HCT116 (cell line): Measurements from ENCODE around the gene MAP1LC3B2. TPM values are rescaled to one million over a fixed set of nuclear protein-coding genes. Genes with fewer than 3 reads are reported as not detected.

Source experiments
- ATAC-seq: fragments of 200-7000 bp; cut with Tn5 transposase; 2 replicates; pipeline ENCODE4 v1.9.1; 2020; ENCODE audit warnings: mild to moderate bottlenecking, moderate library complexity
- BruUV-seq: library from RNA; stranded (reverse); fragments of 400-500 nt; replicated peaks from 2 replicates; lab custom pipeline; 2021; lab: Mats Ljungman, UMichigan
- CTCF ChIA-PET: fragments of 300-600 bp; sonication (Branson Sonifier 250); formaldehyde crosslinking; loops from one replicate; lab custom pipeline; 2021; ENCODE audit warnings: antibody characterized with exemption; lab: Charles Lee
- POLR2A ChIA-PET: fragments of 300-600, 350-600 bp; sonication (Branson Sonifier 250); formaldehyde crosslinking; loops from one replicate; lab custom pipeline; 2021; ENCODE audit warnings: antibody characterized with exemption; lab: Charles Lee
- RAD21 ChIA-PET, 2 experiments: fragments of 300-600 bp; sonication (Branson Sonifier 250); formaldehyde crosslinking; loops; one replicate each; lab custom pipeline; 2023; ENCODE audit warnings: low total read pairs in 2 of 2; ENCODE audit not compliant: uncharacterized antibody in 2 of 2, unreplicated experiment in 2 of 2, low non-redundant PET in 1 of 2; lab: Charles Lee
- DNase-seq: peaks from one replicate; pipeline ENCODE4 v3.0.0-alpha.2; 2010; ENCODE audit warnings: low read depth, low spot score
- H2AFZ ChIP-seq: fragments of 200-600 bp; shearing (Covaris generic), sonication (generic); 2 replicates; pipeline ENCODE4 v1.6.1; 2017; ENCODE audit warnings: low read depth, mixed run types, mixed read lengths, antibody characterized with exemption, low read length; ENCODE audit not compliant: poor library complexity, severe bottlenecking
- H3K27ac ChIP-seq: 2 replicates; pipeline ENCODE4 v1.5.1; 2012; ENCODE audit warnings: low read depth, low read length
- H3K27me3 ChIP-seq: fragments of 200-600 bp; sonication (generic); 2 replicates; pipeline ENCODE4 v1.6.1; 2016; ENCODE audit warnings: mixed run types, low read length, mixed read lengths; ENCODE audit not compliant: insufficient read depth
- H3K36me3 ChIP-seq, 2 experiments: fragments of 200-500 bp in 1 of 2; fragments of 200-600 bp in 1 of 2; sonication (Bioruptor generic) in 1 of 2; sonication (generic) in 1 of 2; 2 replicates each; pipeline versions ENCODE4 v1.5.1 to v1.6.1; 2014 to 2016; ENCODE audit warnings: low read length in 2 of 2, inconsistent platforms in 1 of 2, mixed read lengths in 1 of 2, mixed run types in 1 of 2; ENCODE audit not compliant: insufficient read depth in 2 of 2, control insufficient read depth in 1 of 2
- H3K4me1 ChIP-seq, 2 experiments: fragments of 200-600 bp in 1 of 2; sonication (generic) in 1 of 2; 2 replicates each; pipeline versions ENCODE4 v1.5.1 to v1.6.1; 2012 to 2017; ENCODE audit warnings: low read length in 2 of 2, inconsistent platforms in 1 of 2, mild to moderate bottlenecking in 1 of 2, mixed read lengths in 1 of 2, mixed run types in 1 of 2, moderate library complexity in 1 of 2; ENCODE audit not compliant: insufficient read depth in 2 of 2, control insufficient read depth in 1 of 2
- H3K4me2 ChIP-seq: fragments of 200-600 bp; sonication (generic); 2 replicates; pipeline ENCODE4 v1.6.1; 2017; ENCODE audit warnings: mixed run types, low read length, mixed read lengths
- H3K4me3 ChIP-seq, 2 experiments: fragments of 200-600 bp in 1 of 2; sonication (generic) in 1 of 2; replicated peaks in 1 of 2; 2 replicates each; pipeline ENCODE4 v1.5.1; 2011 to 2016; ENCODE audit warnings: low read length in 2 of 2, control low read depth in 1 of 2, low read depth in 1 of 2, mild to moderate bottlenecking in 1 of 2, mixed read lengths in 1 of 2, mixed run types in 1 of 2
- H3K79me2 ChIP-seq: fragments of 200-600 bp; sonication (generic); 2 replicates; pipeline ENCODE4 v1.6.1; 2017; ENCODE audit warnings: mild to moderate bottlenecking, mixed run types, low read length, moderate library complexity, mixed read lengths; ENCODE audit not compliant: insufficient read depth
- H3K9ac ChIP-seq: fragments of 200-600 bp; sonication (generic); 2 replicates; pipeline ENCODE4 v1.6.1; 2016; ENCODE audit warnings: low read length, mixed read lengths
- H3K9me2 ChIP-seq: fragments of 200-600 bp; sonication (generic), shearing (Covaris generic); 2 replicates; pipeline ENCODE4 v1.6.1; 2017; ENCODE audit warnings: mixed run types, mild to moderate bottlenecking, moderate library complexity; ENCODE audit not compliant: insufficient read depth
- H3K9me3 ChIP-seq, 2 experiments: fragments of 200-500 bp in 1 of 2; fragments of 200-600 bp in 1 of 2; sonication (Bioruptor generic) in 1 of 2; sonication (generic) in 1 of 2; 2 replicates each; pipeline ENCODE4 v1.6.1; 2014 to 2017; ENCODE audit warnings: low read length in 2 of 2, mixed read lengths in 2 of 2, inconsistent platforms in 1 of 2, low read depth in 1 of 2, mild to moderate bottlenecking in 1 of 2, mixed run types in 1 of 2, moderate library complexity in 1 of 2; ENCODE audit not compliant: control insufficient read depth in 1 of 2, insufficient read depth in 1 of 2
- H4K20me1 ChIP-seq: fragments of 200-600 bp; sonication (generic), shearing (Covaris generic); 2 replicates; pipeline ENCODE4 v1.6.1; 2017; ENCODE audit warnings: mixed run types, mild to moderate bottlenecking, moderate library complexity; ENCODE audit not compliant: insufficient read depth
- CTCF ChIP-seq, 3 experiments: fragments of 200-600 bp in 1 of 3; sonication (generic) in 1 of 3; IDR thresholded peaks in 2 of 3; conservative IDR thresholded peaks in 1 of 3; 2 replicates each; pipeline ENCODE4 v1.5.1; 2012 to 2017; ENCODE audit warnings: low read depth in 2 of 3, low read length in 2 of 3, antibody characterized with exemption in 1 of 3, borderline replicate concordance in 1 of 3, control low read depth in 1 of 3, mild to moderate bottlenecking in 1 of 3, mixed read lengths in 1 of 3, mixed run types in 1 of 3, moderate library complexity in 1 of 3; ENCODE audit not compliant: insufficient read depth in 1 of 3
- ELF1 ChIP-seq: IDR thresholded peaks from 2 replicates; pipeline ENCODE4 v1.6.1; 2012; ENCODE audit warnings: low read depth, borderline replicate concordance
- EZH2 ChIP-seq: fragments of 200-600 bp; sonication (generic); IDR thresholded peaks from 2 replicates; pipeline ENCODE4 v1.6.1; 2017; ENCODE audit warnings: antibody characterized with exemption, mixed run types
- EZH2phosphoT487 ChIP-seq: fragments of 200-600 bp; IDR thresholded peaks from 2 replicates; pipeline ENCODE4 v1.6.1; 2018; ENCODE audit warnings: antibody characterized with exemption, borderline replicate concordance
- POLR2AphosphoS5 ChIP-seq: IDR thresholded peaks from 2 replicates; pipeline ENCODE4 v1.6.1; 2011; ENCODE audit warnings: mild to moderate bottlenecking, low read depth, low read length, moderate library complexity
- RAD21 ChIP-seq: IDR thresholded peaks from 2 replicates; pipeline ENCODE4 v1.6.1; 2012; ENCODE audit warnings: low read depth, mild to moderate bottlenecking
- REST ChIP-seq: IDR thresholded peaks from 2 replicates; pipeline ENCODE4 v1.6.1; 2012; ENCODE audit warnings: low read depth
- SIN3A ChIP-seq: IDR thresholded peaks from 2 replicates; pipeline ENCODE4 v1.6.1; 2012; ENCODE audit warnings: low read depth
- SRF ChIP-seq: IDR thresholded peaks from 2 replicates; pipeline ENCODE4 v1.6.1; 2012; ENCODE audit warnings: low read depth
- TCF7L2 ChIP-seq: IDR thresholded peaks from 2 replicates; pipeline ENCODE4 v1.7.0; 2011; ENCODE audit warnings: borderline replicate concordance, inconsistent platforms; ENCODE audit not compliant: insufficient read depth, insufficient read length; ENCODE audit errors: extremely low read depth
- ZFX ChIP-seq: fragments of 450-650 bp; IDR thresholded peaks from 2 replicates; pipeline ENCODE4 v1.6.1; 2017
- ZNF274 ChIP-seq: fragments of 200-500 bp; sonication (Bioruptor generic); IDR thresholded peaks from 2 replicates; pipeline ENCODE4 v1.6.1; 2014; ENCODE audit warnings: mild to moderate bottlenecking, low read depth, low read length, inconsistent platforms
- intact Hi-C: fragments of 100-400 bp; cut with micrococcal nuclease; formaldehyde crosslinking; loops from 2 replicates; pipeline ENCODE4 v1.10.0; 2022
- total RNA-seq: library from RNA; stranded (reverse); gene quantifications from one replicate; pipeline ENCODE4 v1.2.1, GENCODE V29; 2021; ENCODE audit not compliant: unreplicated experiment

Gene MAP1LC3B2
- total RNA-seq, 1 experiment from 2014 or later = 4.7 TPM

- ATAC-seq (peak; percentile 73), DNase-seq (no peak)
- H3K4me2 ChIP-seq = peak overlapping the region; percentile 34; the same call in 1 of the 2 replicates
- no peak overlapping the region for H3K27ac ChIP-seq
- CTCF ChIA-PET = interaction anchor here (0.7 to 1.8 kb wide), 11 partner anchors 9 to 686 kb away, joined by 3 to 9 read pairs (median 3); no protein-coding TSS in a partner anchor
- TF ChIP-seq ZFX = no peak
- peak; percentile 64; the same call in 1 of the 2 replicates for TF ChIP-seq SRF
- no peak for TF ChIP-seq POLR2AphosphoS5
- no peak for TF ChIP-seq EZH2phosphoT487
- no peak for TF ChIP-seq ELF1
- TF ChIP-seq SIN3A = no peak
- TF ChIP-seq REST = no peak
- no peak for TF ChIP-seq EZH2
- TF ChIP-seq RAD21 = peak; percentile 68
- no peak for TF ChIP-seq ZNF274
- peak; percentile 42 to 61 (median 61); a peak in 5 of 6 replicates for TF ChIP-seq CTCF (IDR thresholded peaks at IDR 0.05 in 2 of 3, conservative IDR thresholded peaks at IDR 0.05 in 1 of 3; ENCODE audit: borderline replicate concordance in 1 of 3, insufficient read depth in 1 of 3, low read depth in 2 of 3, low read length in 2 of 3)
- no peak for TF ChIP-seq TCF7L2
- BruUV-seq = no TSS peak
- H3K27me3 ChIP-seq = no peaks in the 10 kb centered on the region
- H4K20me1 ChIP-seq = no peaks in the 10 kb centered on the region
- H3K9ac ChIP-seq = no peak overlapping the region
- H3K9me3 ChIP-seq = no peaks in the 10 kb centered on the region
- no peak overlapping the region for H3K4me3 ChIP-seq
- no peaks in the 10 kb centered on the region for H3K79me2 ChIP-seq
- H3K9me2 ChIP-seq = no peaks in the 10 kb centered on the region
- H3K4me1 ChIP-seq = peaks cover 15 to 33% of the 10 kb centered on the region in 2 experiments
- peak overlapping the region; percentile 34 for H2AFZ ChIP-seq
- RAD21 ChIA-PET = interaction anchor here in 1 of 2 experiments (0.7 kb wide), 1 partner anchor 99 kb away, joined by 3 read pairs; no protein-coding TSS in a partner anchor
- H3K36me3 ChIP-seq = no peaks in the 10 kb centered on the region
- POLR2A ChIA-PET = interaction anchor here (1.2 kb wide), 1 partner anchor 103 kb away, joined by 3 read pairs; no protein-coding TSS in a partner anchor
- intact Hi-C loops = loop anchor here (10.0 kb wide), 1 partner anchor 545 kb away; no protein-coding TSS in a partner anchor
Measured at GRCh38 chr12:116609319-116610114, 50.3 kb downstream of the MAP1LC3B2 start.
